Measurements from ENCODE around the gene CZIB.

- TF ChIP-seq ZNF577 (CRISPR knock-in tag; IDR thresholded peaks at IDR 0.05; ENCODE audit: borderline replicate concordance, low read depth) (no peak), REST (IDR thresholded peaks at IDR 0.05; ENCODE audit: borderline replicate concordance in 1 of 2, low read depth in 1 of 2, low read length in 2 of 2) (no peak), POLR2A (IDR thresholded peaks at IDR 0.05; ENCODE audit: insufficient read depth in 1 of 2, low read depth in 2 of 2, low read length in 2 of 2) (no peak), JUN (CRISPR knock-in tag; IDR thresholded peaks at IDR 0.05) (no peak), CTCF (CRISPR knock-in tag; IDR thresholded peaks at IDR 0.05) (no peak), MATR3 (CRISPR knock-in tag; IDR thresholded peaks at IDR 0.05) (no peak), ZBTB33 (CRISPR knock-in tag; IDR thresholded peaks at IDR 0.05) (no peak), NFYB (CRISPR knock-in tag; IDR thresholded peaks at IDR 0.05) (no peak), ZBTB26 (CRISPR knock-in tag; IDR thresholded peaks at IDR 0.05; ENCODE audit: borderline replicate concordance) (no peak), RBFOX2 (IDR thresholded peaks at IDR 0.05; ENCODE audit: low read depth, low read length) (no peak), PBX3 (CRISPR knock-in tag; IDR thresholded peaks at IDR 0.05; ENCODE audit: borderline replicate concordance) (no peak), ZUFSP (CRISPR knock-in tag; IDR thresholded peaks at IDR 0.05; ENCODE audit: borderline replicate concordance) (no peak), SP1 (IDR thresholded peaks at IDR 0.05) (no peak), SP1 (CRISPR knock-in tag; IDR thresholded peaks at IDR 0.05) (no peak)
Measured at GRCh38 chr1:53254011-53254640, 33.7 kb upstream of the CZIB start.

All from HepG2 (cell line).